Naive thymus-derived CD8-positive, alpha-beta T cell (primary cell): Measurements from ENCODE around the gene AKAP6. TPM values are rescaled to one million over a fixed set of nuclear protein-coding genes. Genes with fewer than 3 reads are reported as not detected.

Experiments
- ATAC-seq, 2 donors: fragments of 150-1000 bp; cut with Tn5 transposase in 1 of 2; sonication (Bioruptor Pico), chemical (Tn5 transposase) in 1 of 2; 1 replicate in 1 of 2; 2 replicates in 1 of 2; pipeline ENCODE4 v1.10.0; 2021; ENCODE audit warnings: mild to moderate bottlenecking in 2 of 2, moderate library complexity in 2 of 2
- POLR2A ChIA-PET: fragments of 350-600 bp; sonication (Branson Sonifier 250); formaldehyde crosslinking; loops from one replicate; lab custom pipeline; 2021; ENCODE audit warnings: antibody characterized with exemption; lab: Charles Lee
- DNase-seq, 10 donors: peaks; one replicate each; pipeline versions ENCODE4 v3.0.0 to v3.0.0-alpha.2; 2020 to 2022
- H3K27ac Mint-ChIP-seq, 10 donors: one replicate each; pipeline ENCODE4 v1.8.0; 2020 to 2022; ENCODE audit warnings: mild to moderate bottlenecking in 10 of 10, mixed read lengths in 10 of 10, moderate library complexity in 4 of 10, inconsistent platforms in 1 of 10
- H3K27me3 Mint-ChIP-seq, 5 donors: one replicate each; pipeline ENCODE4 v1.8.0; 2021 to 2022; ENCODE audit warnings: mixed read lengths in 5 of 5
- H3K36me3 Mint-ChIP-seq, 3 donors: one replicate each; pipeline ENCODE4 v1.8.0; 2020 to 2022; ENCODE audit warnings: mixed read lengths in 3 of 3, mild to moderate bottlenecking in 2 of 3, inconsistent platforms in 1 of 3
- H3K4me1 Mint-ChIP-seq, 4 donors: one replicate each; pipeline ENCODE4 v1.8.0; 2021 to 2022; ENCODE audit warnings: mixed read lengths in 4 of 4
- H3K4me3 Mint-ChIP-seq, 10 donors: one replicate each; pipeline ENCODE4 v1.8.0; 2020 to 2022; ENCODE audit warnings: mild to moderate bottlenecking in 10 of 10, mixed read lengths in 10 of 10, moderate library complexity in 6 of 10, inconsistent platforms in 1 of 10
- H3K9me3 Mint-ChIP-seq, 9 donors: one replicate each; pipeline ENCODE4 v1.8.0; 2020 to 2022; ENCODE audit warnings: mixed read lengths in 9 of 9, mild to moderate bottlenecking in 3 of 9, inconsistent platforms in 1 of 9, moderate library complexity in 1 of 9
- polyA plus RNA-seq, 3 donors: library from polyadenylated mRNA; unstranded; fragments of 300-500 nt; fragmentation: Illumina TruSeq; gene quantifications; one replicate each; pipeline ENCODE4 v1.2.3, GENCODE V29; 2021
- total RNA-seq, 8 experiments: library from RNA in 2 of 8; stranded (reverse) in 2 of 8; gene quantifications; one replicate each; pipeline ENCODE4 v1.2.3 and lab custom pipeline; 2021 to 2026

The AKAP6 gene
- total and polyA plus RNA-seq, 5 experiments from 2014 or later: 1.4 to 4.6 (median 3.2) TPM

GRCh38 chr14:32726516-32726915 is 397.4 kb downstream of the AKAP6 start:
- Mint-ChIP-seq H3K9me3 (peaks cover 0 to 6% (median 0%) of the 10 kb centered on the region in 9 donors), H3K36me3 (peaks cover 0 to 4% (median 0%) of the 10 kb centered on the region in 3 donors), H3K27ac (no peak overlapping the region), H3K27me3 (peaks cover 0 to 3% (median 2%) of the 10 kb centered on the region in 5 donors), H3K4me1 (no peaks in the 10 kb centered on the region), H3K4me3 (no peak overlapping the region)
- POLR2A ChIA-PET: no interaction called here
- no peak for ATAC-seq
- no peak for DNase-seq

DNA sequence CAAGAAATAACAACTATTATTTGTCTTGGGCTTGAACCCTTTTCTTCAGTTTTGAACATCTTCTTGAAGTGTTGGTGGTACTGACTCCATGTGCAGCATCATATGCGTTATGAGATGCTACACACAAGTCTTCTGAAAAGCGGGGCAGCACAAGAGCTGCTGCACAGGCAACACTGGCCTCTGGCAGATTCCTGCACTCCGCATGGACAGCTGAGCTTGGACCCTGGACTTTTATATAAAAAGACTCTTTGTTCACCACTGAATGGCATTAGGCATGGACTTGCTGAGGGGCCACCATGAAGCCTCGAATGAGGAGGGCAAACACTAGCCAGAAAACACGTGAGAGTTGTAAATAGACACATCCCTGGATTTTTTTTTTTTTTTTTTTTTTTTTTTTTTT is 398.7 kb downstream of the AKAP6 start:
- no peak overlapping the region for H3K4me3 Mint-ChIP-seq
- H3K27me3 Mint-ChIP-seq: peaks cover 0 to 2% (median 0%) of the 10 kb centered on the region in 5 donors
- no peak for ATAC-seq
- peaks cover 0 to 4% (median 0%) of the 10 kb centered on the region in 3 donors for H3K36me3 Mint-ChIP-seq
- POLR2A ChIA-PET: no interaction called here
- H3K27ac Mint-ChIP-seq: no peak overlapping the region
- DNase-seq: no peak
- no peaks in the 10 kb centered on the region for H3K4me1 Mint-ChIP-seq
- H3K9me3 Mint-ChIP-seq: peaks cover 0 to 3% (median 0%) of the 10 kb centered on the region in 9 donors

GRCh38 chr14:32728526-32728925 is 399.4 kb downstream of the AKAP6 start:
- no peak overlapping the region for H3K27ac Mint-ChIP-seq

GRCh38 chr14:32728976-32729375 is 399.9 kb downstream of the AKAP6 start:
- H3K27me3 Mint-ChIP-seq: peaks cover 0 to under 1% (median 0%) of the 10 kb centered on the region in 5 donors
- no peak for DNase-seq
- POLR2A ChIA-PET: no interaction called here

More at GRCh38 chr14:32728526-32728925, 399.4 kb downstream of the AKAP6 start:
- no peak overlapping the region for H3K4me3 Mint-ChIP-seq
- ATAC-seq: no peak
- H3K9me3 Mint-ChIP-seq: peaks cover 0 to 3% (median 0%) of the 10 kb centered on the region in 9 donors
- POLR2A ChIA-PET: no interaction called here
- H3K27me3 Mint-ChIP-seq: peaks cover 0 to 2% (median 0%) of the 10 kb centered on the region in 5 donors
- H3K36me3 Mint-ChIP-seq: peaks cover 0 to 4% (median 0%) of the 10 kb centered on the region in 3 donors
- no peak for DNase-seq
- H3K4me1 Mint-ChIP-seq: no peaks in the 10 kb centered on the region

GRCh38 chr14:32731249-32731648 is 402.2 kb downstream of the AKAP6 start:
- H3K4me1 Mint-ChIP-seq: no peaks in the 10 kb centered on the region
- POLR2A ChIA-PET: no interaction called here
- no peaks in the 10 kb centered on the region for H3K36me3 Mint-ChIP-seq
- no peak overlapping the region for H3K4me3 Mint-ChIP-seq
- no peak for DNase-seq
- no peaks in the 10 kb centered on the region for H3K27me3 Mint-ChIP-seq
- no peak for ATAC-seq
- H3K27ac Mint-ChIP-seq: no peak overlapping the region
- peaks cover 0 to 3% (median 0%) of the 10 kb centered on the region in 9 donors for H3K9me3 Mint-ChIP-seq

More at GRCh38 chr14:32728976-32729375, 399.9 kb downstream of the AKAP6 start:
- peaks cover 0 to 4% (median 0%) of the 10 kb centered on the region in 3 donors for H3K36me3 Mint-ChIP-seq
- H3K27ac Mint-ChIP-seq: no peak overlapping the region
- no peak overlapping the region for H3K4me3 Mint-ChIP-seq
- H3K4me1 Mint-ChIP-seq: no peaks in the 10 kb centered on the region
- peaks cover 0 to 3% (median 0%) of the 10 kb centered on the region in 9 donors for H3K9me3 Mint-ChIP-seq
- ATAC-seq: no peak

DNA sequence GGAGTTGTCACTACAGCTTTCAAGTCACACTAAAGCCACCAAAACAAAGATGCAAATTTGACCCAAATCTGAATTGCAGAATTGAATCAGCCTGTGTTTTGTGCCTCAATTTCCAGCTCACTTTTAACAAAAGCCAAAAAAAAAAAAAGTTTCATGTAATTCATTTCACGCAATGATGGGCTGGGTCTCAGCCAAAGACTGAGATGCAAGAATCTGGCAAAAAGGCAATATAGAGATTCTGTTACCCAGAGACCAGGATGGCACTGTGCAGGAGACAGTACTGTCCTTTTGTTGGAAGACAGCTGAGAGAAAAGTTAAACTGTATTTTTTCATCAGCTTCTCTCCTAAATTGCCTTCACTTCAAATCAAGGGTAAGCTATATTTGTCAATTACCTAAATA is 403.9 kb downstream of the AKAP6 start:
- Mint-ChIP-seq H3K4me3 (no peak overlapping the region), H3K36me3 (no peaks in the 10 kb centered on the region), H3K4me1 (no peaks in the 10 kb centered on the region), H3K27me3 (no peaks in the 10 kb centered on the region), H3K27ac (no peak overlapping the region), H3K9me3 (no peaks in the 10 kb centered on the region)
- DNase-seq (no peak), ATAC-seq (no peak)
- POLR2A ChIA-PET: no interaction called here

GRCh38 chr14:32734261-32734660 is 405.2 kb downstream of the AKAP6 start:
- Mint-ChIP-seq H3K9me3 (peaks cover 0 to under 1% (median 0%) of the 10 kb centered on the region in 9 donors), H3K36me3 (no peaks in the 10 kb centered on the region), H3K27me3 (no peaks in the 10 kb centered on the region), H3K4me3 (no peak overlapping the region), H3K27ac (no peak overlapping the region), H3K4me1 (no peaks in the 10 kb centered on the region)
- DNase-seq (no peak), ATAC-seq (no peak)
- POLR2A ChIA-PET: no interaction called here

DNA sequence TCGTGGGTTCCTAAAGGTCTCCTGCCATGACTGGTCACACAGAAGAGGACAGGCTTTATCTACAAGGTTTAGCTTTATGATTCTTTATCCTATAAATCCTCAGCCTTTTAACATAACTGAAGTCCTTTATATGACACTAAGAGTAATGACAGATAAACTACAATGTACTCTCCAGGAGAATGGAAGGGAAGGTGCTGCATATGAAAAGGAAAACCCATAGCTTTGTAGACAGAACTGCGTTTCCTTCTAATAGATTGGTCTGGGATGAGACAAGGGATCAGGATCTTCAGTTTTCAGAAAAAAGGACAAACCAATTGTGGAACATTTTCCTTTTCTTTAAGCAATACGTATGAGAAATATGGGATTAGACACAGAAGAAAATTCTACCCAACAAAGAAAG is 408.5 kb downstream of the AKAP6 start:
- POLR2A ChIA-PET: no interaction called here
- Mint-ChIP-seq H3K4me1 (no peaks in the 10 kb centered on the region), H3K9me3 (peaks cover 0 to 10% (median 0%) of the 10 kb centered on the region in 9 donors), H3K27ac (no peak overlapping the region), H3K27me3 (no peaks in the 10 kb centered on the region), H3K4me3 (no peak overlapping the region), H3K36me3 (no peaks in the 10 kb centered on the region)
- no peak for DNase-seq
- ATAC-seq: no peak

DNA sequence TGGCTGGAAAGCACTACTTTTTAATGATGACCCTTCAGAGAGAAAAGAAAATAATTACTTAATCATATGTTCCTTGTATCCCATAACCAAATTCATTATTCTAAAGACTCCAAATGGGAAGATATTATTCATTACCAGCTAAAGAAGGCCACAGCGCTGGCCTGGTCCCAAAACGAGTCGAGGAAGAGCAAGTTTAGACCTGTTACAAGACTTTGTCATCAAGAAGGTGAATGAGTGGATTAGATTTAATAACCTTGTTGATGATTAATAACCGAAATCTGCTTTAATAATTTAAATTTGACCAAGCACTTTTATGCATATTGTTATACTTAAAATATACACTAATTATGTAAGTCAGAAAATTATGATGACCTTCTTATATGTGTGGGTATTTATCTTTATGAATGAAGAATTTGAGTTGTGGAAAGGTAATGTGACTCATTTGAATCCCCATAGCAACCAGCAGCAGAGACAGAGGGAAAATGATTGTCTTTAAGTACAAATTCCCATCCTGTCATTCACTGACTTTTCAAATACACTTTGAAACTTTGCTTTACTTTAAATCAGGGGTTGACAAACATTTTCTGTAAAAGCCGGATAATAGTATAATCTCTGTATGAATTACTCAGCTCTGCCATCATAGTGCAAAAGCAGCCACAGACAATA is 409.2 kb downstream of the AKAP6 start:
- POLR2A ChIA-PET: no interaction called here
- ATAC-seq (no peak), DNase-seq (no peak)
- Mint-ChIP-seq H3K36me3 (no peaks in the 10 kb centered on the region), H3K27me3 (no peaks in the 10 kb centered on the region), H3K9me3 (peaks cover 0 to 10% (median 0%) of the 10 kb centered on the region in 9 donors), H3K4me3 (no peak overlapping the region), H3K4me1 (no peaks in the 10 kb centered on the region), H3K27ac (no peak overlapping the region)

DNA sequence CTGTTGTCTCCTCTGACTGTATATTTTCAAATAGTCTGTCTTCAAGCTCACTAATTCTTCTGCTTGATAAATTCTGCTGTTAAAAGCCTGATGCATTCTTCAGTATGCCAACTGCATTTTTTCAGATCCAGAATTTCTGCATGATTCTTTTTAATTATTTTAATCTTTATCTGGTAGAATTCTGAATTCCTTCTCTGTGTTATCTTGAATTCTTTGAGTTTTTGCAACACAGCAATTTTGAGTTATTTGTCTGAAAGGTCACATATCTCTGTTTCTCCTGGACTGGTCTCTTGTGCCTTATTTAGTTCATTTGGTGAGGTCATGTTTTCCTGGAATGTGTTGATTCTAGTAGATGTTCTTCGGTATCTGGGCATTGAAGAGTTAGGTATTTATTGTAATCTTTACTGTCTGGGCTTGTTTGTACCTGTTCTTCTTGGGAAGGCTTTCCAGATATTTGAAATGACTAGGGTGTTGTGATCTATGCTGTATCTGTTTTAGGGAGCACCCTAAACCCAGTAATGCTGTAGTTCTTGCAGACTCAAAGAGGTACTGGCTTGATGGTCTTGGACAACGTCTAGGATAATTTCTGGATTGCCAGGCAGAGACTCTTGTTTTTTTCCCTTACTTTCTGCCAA is 415.8 kb downstream of the AKAP6 start:
- no peak overlapping the region for H3K4me3 Mint-ChIP-seq
- H3K4me1 Mint-ChIP-seq: no peaks in the 10 kb centered on the region
- POLR2A ChIA-PET: no interaction called here
- H3K27me3 Mint-ChIP-seq: peaks cover 0 to 11% (median 0%) of the 10 kb centered on the region in 5 donors
- H3K36me3 Mint-ChIP-seq: peaks cover 0 to 11% (median 5%) of the 10 kb centered on the region in 3 donors
- no peak for DNase-seq
- H3K27ac Mint-ChIP-seq: no peak overlapping the region
- ATAC-seq: no peak
- peaks cover 0 to 14% (median 2%) of the 10 kb centered on the region in 9 donors for H3K9me3 Mint-ChIP-seq

GRCh38 chr14:32754209-32754608 is 425.1 kb downstream of the AKAP6 start:
- peaks cover 9 to 40% (median 28%) of the 10 kb centered on the region in 9 donors for H3K9me3 Mint-ChIP-seq
- peaks cover 0 to 32% (median 14%) of the 10 kb centered on the region in 3 donors for H3K36me3 Mint-ChIP-seq
- no peak for DNase-seq
- H3K27me3 Mint-ChIP-seq: peaks cover 0 to 2% (median 0%) of the 10 kb centered on the region in 5 donors
- no peak overlapping the region for H3K27ac Mint-ChIP-seq
- POLR2A ChIA-PET: no interaction called here
- H3K4me3 Mint-ChIP-seq: no peak overlapping the region
- ATAC-seq: no peak
- H3K4me1 Mint-ChIP-seq: no peaks in the 10 kb centered on the region

GRCh38 chr14:32756173-32756572 is 427.1 kb downstream of the AKAP6 start:
- POLR2A ChIA-PET: no interaction called here
- DNase-seq: no peak
- Mint-ChIP-seq H3K4me3 (no peak overlapping the region), H3K9me3 (peaks cover 9 to 40% (median 28%) of the 10 kb centered on the region in 9 donors), H3K27ac (no peak overlapping the region), H3K4me1 (no peaks in the 10 kb centered on the region), H3K36me3 (peaks cover 0 to 32% (median 14%) of the 10 kb centered on the region in 3 donors), H3K27me3 (peaks cover 0 to 2% (median 0%) of the 10 kb centered on the region in 5 donors)
- ATAC-seq: no peak

DNA sequence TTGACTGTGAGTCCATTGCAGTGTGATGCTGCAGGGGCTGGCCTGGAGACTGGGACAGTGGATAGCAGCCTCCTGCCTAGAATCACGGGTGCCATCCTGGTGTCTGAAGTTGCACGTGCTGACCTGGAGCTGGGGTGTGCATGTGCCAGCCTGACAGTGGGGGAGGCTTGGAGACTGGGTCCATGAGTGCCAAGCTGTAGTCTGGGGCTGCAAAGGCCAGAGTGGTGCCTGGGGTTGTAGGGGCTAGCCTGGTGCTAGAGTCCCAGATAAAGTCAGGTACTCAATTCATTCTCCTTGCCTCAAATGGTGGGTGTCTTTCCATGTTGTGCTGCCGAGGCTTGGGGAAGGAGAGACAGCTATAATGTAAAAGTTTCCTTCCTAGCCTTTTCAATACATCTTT is 427.7 kb downstream of the AKAP6 start:
- Mint-ChIP-seq H3K27me3 (peaks cover 0 to 2% (median 0%) of the 10 kb centered on the region in 5 donors), H3K36me3 (peaks cover 0 to 32% (median 14%) of the 10 kb centered on the region in 3 donors), H3K4me3 (no peak overlapping the region), H3K9me3 (peaks cover 9 to 40% (median 28%) of the 10 kb centered on the region in 9 donors), H3K27ac (no peak overlapping the region), H3K4me1 (no peaks in the 10 kb centered on the region)
- POLR2A ChIA-PET: no interaction called here
- DNase-seq (no peak), ATAC-seq (no peak)
